Measurements from ENCODE around the gene CSGALNACT2. TPM values are rescaled to one million over a fixed set of nuclear protein-coding genes. Genes with fewer than 3 reads are reported as not detected.

CSGALNACT2 gene
- total RNA-seq, 1 experiment from 2014 or later, result 10.0 TPM

- Mint-ChIP-seq H3K27ac (ENCODE audit: unreplicated experiment) (no peak overlapping the region), H3K9me3 (ENCODE audit: low read depth, unreplicated experiment) (no peaks in the 10 kb centered on the region), H3K4me1 (ENCODE audit: low read depth, unreplicated experiment) (no peaks in the 10 kb centered on the region), H3K27me3 (ENCODE audit: unreplicated experiment) (no peaks in the 10 kb centered on the region), H3K36me3 (ENCODE audit: insufficient read depth, unreplicated experiment) (peaks cover 4% of the 10 kb centered on the region), H3K4me3 (ENCODE audit: low read depth, unreplicated experiment) (no peak overlapping the region)
- intact Hi-C loops (cut with micrococcal nuclease; ENCODE audit: unreplicated experiment), result no loop called here
- CTCF ChIA-PET, result no interaction called here
- DNase-seq, result no peak
- no TSS peak for BruUV-seq (replicated peaks)
- TF ChIP-seq CTCF (IDR thresholded peaks at IDR 0.05; ENCODE audit: unreplicated experiment), result no peak
These were observed 50.5 kb downstream of the CSGALNACT2 start for GRCh38 chr10:43188702-43189101.

GRCh38 chr10:43190289-43190688, 52.0 kb downstream of the CSGALNACT2 start:
- no peaks in the 10 kb centered on the region for H3K4me1 Mint-ChIP-seq (ENCODE audit: low read depth, unreplicated experiment)
- intact Hi-C loops (cut with micrococcal nuclease; ENCODE audit: unreplicated experiment), result no loop called here

GRCh38 chr10:43190775-43191174, 52.5 kb downstream of the CSGALNACT2 start:
- Mint-ChIP-seq H3K4me3 (ENCODE audit: low read depth, unreplicated experiment) (no peak overlapping the region), H3K27me3 (ENCODE audit: unreplicated experiment) (no peaks in the 10 kb centered on the region), H3K4me1 (ENCODE audit: low read depth, unreplicated experiment) (no peaks in the 10 kb centered on the region), H3K27ac (ENCODE audit: unreplicated experiment) (no peak overlapping the region), H3K9me3 (ENCODE audit: low read depth, unreplicated experiment) (no peaks in the 10 kb centered on the region), H3K36me3 (ENCODE audit: insufficient read depth, unreplicated experiment) (no peaks in the 10 kb centered on the region)
- BruUV-seq (replicated peaks), result no TSS peak
- CTCF ChIA-PET, result no interaction called here
- TF ChIP-seq CTCF (IDR thresholded peaks at IDR 0.05; ENCODE audit: unreplicated experiment), result no peak
- DNase-seq, result no peak
- intact Hi-C loops (cut with micrococcal nuclease; ENCODE audit: unreplicated experiment), result no loop called here

More at GRCh38 chr10:43190289-43190688, 52.0 kb downstream of the CSGALNACT2 start:
- Mint-ChIP-seq H3K9me3 (ENCODE audit: low read depth, unreplicated experiment) (no peaks in the 10 kb centered on the region), H3K36me3 (ENCODE audit: insufficient read depth, unreplicated experiment) (no peaks in the 10 kb centered on the region), H3K27me3 (ENCODE audit: unreplicated experiment) (no peaks in the 10 kb centered on the region), H3K27ac (ENCODE audit: unreplicated experiment) (no peak overlapping the region), H3K4me3 (ENCODE audit: low read depth, unreplicated experiment) (no peak overlapping the region)
- CTCF ChIA-PET, result no interaction called here
- DNase-seq, result no peak
- no peak for TF ChIP-seq CTCF (IDR thresholded peaks at IDR 0.05; ENCODE audit: unreplicated experiment)
- BruUV-seq (replicated peaks), result no TSS peak

GRCh38 chr10:43192884-43193283, 54.6 kb downstream of the CSGALNACT2 start:
- CTCF ChIA-PET, result interaction anchor here (0.7 kb wide), 1 partner anchor 193 kb away, joined by 3 read pairs; no protein-coding TSS in a partner anchor

More at GRCh38 chr10:43192884-43193283, 54.6 kb downstream of the CSGALNACT2 start:
- H3K4me1 Mint-ChIP-seq (ENCODE audit: low read depth, unreplicated experiment), result no peaks in the 10 kb centered on the region
- no peaks in the 10 kb centered on the region for H3K9me3 Mint-ChIP-seq (ENCODE audit: low read depth, unreplicated experiment)
- no peak overlapping the region for H3K27ac Mint-ChIP-seq (ENCODE audit: unreplicated experiment)
- TF ChIP-seq CTCF (IDR thresholded peaks at IDR 0.05; ENCODE audit: unreplicated experiment), result no peak
- H3K36me3 Mint-ChIP-seq (ENCODE audit: insufficient read depth, unreplicated experiment), result no peaks in the 10 kb centered on the region
- no peak overlapping the region for H3K4me3 Mint-ChIP-seq (ENCODE audit: low read depth, unreplicated experiment)
- no TSS peak for BruUV-seq (replicated peaks)
- H3K27me3 Mint-ChIP-seq (ENCODE audit: unreplicated experiment), result no peaks in the 10 kb centered on the region
- no peak for DNase-seq
- intact Hi-C loops (cut with micrococcal nuclease; ENCODE audit: unreplicated experiment), result no loop called here
